PC-9 (cell line): Measurements from ENCODE around the gene MERTK.

Experiments used
- CTCF ChIP-seq: fragments of 200-600 bp; sonication (generic); conservative IDR thresholded peaks from 2 replicates; pipeline ENCODE4 v1.6.1; 2017; ENCODE audit warnings: mixed run types, antibody characterized with exemption, mild to moderate bottlenecking, moderate library complexity
- EZH2 ChIP-seq: fragments of 200-600 bp; sonication (generic); IDR thresholded peaks from 2 replicates; pipeline ENCODE4 v1.8.0; 2017; ENCODE audit warnings: antibody characterized with exemption, low read depth

GRCh38 chr2:111990375-111990774 lies 92.0 kb downstream of the MERTK start:
- TF ChIP-seq CTCF (no peak), EZH2 (no peak)
